HG03175 (cell line): ENCODE results near the gene AHCY.
A peak's percentile ranks its signal among the peaks of the same experiment; 100 is the strongest.

ENCODE experiments used
- ATAC-seq: cut with Tn5 transposase; IDR thresholded peaks from one replicate; pipeline ENCODE4 v1.9.1; 2021; ENCODE audit warnings: mild to moderate bottlenecking, moderate library complexity; ENCODE audit not compliant: unreplicated experiment

The AHCY gene

DNA sequence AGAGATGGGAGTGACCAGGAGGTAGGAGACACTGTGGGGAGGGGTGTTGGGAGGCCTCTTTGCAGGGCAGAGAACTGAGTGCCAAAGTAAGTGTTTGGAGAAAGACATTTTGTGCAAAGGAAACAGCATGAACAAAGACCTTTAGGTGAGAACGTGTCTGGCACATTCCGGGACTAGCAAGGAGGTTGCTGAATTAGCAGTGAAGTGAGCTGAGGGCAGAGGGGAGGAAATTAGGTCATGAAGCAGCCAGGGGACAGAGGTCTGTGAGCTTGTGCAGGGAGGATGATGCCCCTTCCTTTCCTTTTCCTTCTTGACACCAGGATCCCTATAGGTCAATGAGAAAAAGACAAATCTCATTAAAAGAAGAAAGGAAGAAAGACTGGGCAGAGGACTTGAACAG, 21.4 kb upstream of the AHCY start:
- ATAC-seq = no peak

DNA sequence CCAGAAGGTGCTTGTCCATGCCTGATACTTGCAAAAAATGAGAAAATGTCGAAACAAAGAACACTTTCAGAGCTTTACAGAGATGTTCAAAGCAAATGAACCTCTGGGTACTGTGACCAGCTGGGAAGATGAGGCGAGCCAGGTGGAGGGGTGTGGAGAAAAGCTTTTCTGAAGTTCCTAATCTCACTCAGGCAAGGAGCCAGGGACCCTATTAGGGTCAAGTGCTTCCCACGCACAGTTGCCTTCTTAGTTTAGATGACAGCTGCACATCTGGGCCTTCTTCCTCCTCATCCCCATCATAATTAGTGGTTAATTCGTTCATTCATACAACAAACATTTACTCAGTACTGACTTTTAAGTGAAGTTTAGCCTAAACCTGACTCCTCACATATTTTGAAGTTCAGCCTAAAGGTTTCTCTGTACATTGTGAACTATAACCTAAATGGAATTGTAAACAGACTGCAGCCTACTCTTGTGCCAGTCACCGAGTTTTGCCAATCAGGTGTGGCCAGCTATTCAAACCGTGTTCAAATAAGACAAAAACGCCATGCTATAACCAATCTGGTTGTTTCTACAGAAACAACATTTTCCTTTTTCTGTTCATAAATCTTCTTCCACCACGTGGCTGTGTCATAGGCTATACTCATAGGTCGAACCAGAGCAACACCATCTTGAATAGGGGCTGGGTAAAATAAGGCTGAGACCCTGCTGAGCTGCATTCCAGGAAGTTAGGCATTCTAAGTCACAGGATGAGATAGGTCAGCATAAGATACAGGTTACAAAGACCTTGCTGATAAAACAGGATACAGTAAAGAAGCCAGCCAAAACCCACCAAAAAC, 19.3 kb upstream of the AHCY start:
- ATAC-seq = no peak

DNA sequence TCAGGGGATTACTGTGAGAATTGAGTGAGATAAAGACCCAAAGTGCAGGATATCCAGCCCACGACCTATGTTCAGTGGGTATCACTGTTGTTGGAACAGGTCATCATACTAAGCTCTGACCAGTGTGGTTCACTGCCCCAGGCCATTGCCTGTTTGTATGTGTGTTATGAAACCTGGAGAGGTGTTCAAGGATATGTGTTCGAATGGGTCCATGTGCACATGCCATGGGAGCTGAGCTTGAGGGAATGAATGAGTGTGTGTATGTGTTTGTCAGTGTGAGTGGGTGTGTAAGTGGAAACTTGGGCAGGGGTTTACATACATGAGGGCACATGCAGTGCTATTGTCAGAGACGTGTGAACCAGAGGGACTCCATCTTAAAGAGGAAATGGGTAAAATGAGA, 17.7 kb upstream of the AHCY start:
- ATAC-seq = no peak

DNA sequence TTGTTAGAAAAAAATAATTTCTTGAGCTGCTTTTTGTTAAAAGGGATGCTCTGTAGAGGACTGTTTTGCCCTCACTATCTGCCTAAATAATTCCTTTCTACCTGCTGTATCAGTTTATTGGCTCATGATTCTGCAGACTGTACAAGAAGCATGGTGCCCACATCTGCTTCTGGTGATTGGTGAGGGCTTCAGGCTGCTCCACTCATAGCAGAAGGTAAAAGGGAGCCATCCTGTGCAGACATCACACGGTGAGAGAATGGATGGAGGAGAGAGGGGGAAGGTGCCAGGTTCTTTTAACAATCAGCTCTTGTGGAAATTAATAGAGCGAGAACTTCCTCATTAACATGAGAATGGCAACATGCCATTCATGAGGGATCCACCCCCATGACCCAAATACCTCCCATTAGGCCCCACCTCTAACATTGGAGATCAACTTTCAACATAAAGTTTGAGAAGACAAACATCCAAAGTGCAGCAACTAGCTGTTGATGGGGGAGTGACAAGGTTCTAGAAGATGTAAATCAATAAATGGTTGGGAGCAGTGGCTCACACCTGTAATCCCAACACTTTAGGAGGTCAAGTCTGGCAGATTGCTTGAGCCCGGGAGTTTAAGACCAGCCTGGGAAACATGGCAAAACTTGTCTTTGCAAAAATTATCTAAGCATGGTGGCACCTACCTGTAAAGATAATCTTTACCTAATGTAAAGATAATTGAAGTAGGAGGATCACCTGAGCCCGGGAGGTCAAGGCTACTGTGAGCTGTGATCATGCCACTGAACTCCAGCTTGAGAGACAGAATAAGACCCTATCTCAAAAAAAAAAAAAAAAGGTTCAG, 15.7 kb upstream of the AHCY start:
- no peak for ATAC-seq

DNA sequence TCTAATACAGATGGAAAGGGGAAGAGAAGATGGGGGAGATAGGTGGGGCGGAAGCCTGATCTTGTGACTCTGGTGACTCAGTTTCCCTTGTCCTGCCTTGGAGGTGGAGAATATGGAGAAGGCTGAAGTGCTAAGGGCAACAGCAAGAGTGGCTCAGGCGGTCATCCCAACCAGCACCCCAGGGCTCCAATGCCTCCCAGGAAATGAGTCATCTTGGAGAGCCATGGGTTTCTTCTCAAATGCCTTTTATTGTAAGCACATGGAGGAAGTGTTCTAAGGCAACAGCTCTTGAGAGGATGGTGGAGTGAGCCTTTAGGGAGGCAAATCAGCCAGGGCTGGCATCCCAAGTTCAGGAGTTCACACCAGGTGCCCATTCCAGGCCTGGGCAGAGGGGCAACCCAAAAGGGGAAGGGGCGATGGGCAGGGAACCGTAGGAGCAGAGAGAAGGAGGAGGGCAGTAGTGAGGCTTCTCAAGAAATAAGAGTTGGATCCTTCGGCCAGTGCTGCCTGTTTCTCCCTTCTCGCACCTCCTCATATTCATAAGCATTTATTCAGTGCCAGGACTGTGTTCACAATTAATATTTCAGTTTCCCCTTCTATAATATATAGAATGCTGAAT, 13.2 kb upstream of the AHCY start:
- no peak for ATAC-seq

DNA sequence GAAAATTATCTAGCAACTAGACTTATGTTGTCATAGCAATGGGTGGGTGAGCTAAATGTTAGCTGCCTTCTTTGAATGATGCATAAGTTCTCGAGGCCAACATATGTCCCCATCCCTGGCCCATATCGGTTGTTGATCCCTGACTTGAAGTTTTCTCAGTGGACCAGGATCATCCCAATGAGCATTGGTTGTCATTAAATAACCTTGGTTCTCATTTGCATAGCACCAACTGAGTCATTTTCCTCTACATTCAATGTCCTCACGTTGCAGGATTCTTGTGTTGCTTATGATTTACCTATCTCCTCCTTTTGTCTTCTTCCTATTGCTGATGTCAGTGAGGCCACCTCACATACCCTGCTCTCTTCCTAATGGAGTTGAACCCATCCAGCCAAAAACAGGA, 12.1 kb upstream of the AHCY start:
- ATAC-seq = no peak

DNA sequence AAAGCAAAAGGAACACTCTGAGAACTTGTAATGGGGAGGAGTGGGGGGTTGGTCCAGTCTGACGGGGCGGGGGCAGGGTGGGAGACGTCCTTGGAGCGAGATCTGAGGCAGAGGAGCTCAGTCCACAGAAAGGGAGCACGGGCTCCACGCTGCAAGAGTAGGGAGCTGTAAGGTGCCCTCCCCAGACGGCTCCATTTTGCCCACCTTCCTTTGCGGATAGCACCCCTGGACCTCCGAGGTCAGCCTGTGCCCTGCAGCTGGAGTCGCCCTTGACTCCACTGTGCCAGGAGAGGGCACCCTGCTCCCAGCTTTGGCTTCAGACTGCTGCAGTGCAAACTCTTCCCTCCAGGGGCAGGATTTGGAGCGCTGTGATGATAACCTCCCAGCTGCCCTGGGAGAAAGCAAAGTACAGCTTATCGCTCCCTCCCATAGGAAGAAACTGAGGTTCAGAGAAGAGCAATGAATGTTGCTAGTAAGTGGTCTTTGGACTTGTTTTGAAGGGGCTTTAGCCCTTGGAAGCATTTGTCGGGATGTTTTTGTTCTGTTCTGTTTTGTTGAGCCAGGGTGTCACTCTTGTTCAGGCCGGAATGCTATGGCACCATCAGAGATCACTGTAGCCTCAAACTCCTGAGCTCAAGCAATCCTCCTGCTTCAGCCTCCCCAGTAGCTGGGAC, 9.5 kb upstream of the AHCY start:
- ATAC-seq = peak; percentile 89

DNA sequence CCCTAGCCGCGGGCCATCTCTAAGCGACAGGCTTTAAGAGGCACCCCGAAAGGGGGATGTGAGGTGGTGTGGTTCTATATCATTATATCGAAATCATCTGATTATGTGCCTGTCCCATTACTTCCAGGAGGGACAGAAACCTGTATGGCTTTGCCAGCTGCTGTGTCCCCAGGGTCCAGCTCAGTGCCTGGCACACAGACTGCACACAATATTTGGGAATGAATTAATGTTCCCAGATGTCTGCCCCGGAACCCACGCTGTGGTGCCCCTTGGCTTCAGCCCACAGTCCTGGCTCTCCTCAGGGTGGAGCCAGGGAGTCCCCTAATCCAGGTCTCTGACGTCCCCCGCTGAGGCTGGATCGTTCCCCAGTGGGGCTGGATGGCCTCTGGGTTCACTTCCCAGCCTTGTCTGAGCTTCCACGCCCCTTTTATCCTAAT, 8.9 kb upstream of the AHCY start:
- no peak for ATAC-seq

DNA sequence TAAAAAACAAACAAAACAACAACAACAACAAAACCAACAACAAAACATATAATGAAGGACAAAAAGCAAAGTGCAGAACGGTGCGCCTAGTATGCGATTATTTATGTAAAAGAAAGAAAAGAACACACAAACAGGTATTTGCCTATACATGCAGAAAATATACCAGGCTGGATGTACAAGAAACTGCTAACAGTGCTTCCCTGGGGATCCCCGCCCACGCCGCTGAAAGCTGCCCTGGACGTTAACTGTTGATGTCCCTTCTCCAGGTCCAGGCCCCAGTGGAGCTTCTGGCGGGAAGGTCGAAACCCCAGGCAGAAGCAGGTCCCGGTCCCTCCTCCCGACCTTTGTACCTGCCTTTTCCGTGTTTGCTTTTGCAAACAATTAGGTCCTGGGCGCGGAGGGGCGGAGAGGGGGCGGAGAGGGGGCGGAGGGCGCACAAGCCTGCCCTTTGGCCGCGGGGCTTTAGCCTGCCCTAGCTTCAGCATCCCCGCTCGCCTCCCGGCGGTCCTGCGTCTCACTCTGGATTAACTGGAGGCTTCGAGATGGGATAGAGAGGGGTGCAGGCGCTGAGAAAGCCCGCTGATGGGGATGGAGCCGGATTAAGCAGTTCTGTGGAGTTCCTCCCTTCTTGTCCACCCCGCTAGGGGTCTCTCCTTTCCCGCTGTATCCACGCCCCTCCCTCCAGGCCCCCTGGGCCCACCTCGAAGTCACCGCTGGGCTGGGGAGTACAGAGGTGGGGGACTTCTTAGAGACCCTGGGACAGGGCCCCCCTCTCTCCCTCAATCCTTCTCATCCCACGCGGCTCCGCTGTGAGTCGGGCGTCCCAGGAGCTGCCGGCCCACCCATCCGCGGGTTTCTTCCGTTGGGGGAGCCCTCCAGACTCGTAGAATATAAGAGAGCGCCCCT, 8.2 kb upstream of the AHCY start:
- ATAC-seq = no peak

DNA sequence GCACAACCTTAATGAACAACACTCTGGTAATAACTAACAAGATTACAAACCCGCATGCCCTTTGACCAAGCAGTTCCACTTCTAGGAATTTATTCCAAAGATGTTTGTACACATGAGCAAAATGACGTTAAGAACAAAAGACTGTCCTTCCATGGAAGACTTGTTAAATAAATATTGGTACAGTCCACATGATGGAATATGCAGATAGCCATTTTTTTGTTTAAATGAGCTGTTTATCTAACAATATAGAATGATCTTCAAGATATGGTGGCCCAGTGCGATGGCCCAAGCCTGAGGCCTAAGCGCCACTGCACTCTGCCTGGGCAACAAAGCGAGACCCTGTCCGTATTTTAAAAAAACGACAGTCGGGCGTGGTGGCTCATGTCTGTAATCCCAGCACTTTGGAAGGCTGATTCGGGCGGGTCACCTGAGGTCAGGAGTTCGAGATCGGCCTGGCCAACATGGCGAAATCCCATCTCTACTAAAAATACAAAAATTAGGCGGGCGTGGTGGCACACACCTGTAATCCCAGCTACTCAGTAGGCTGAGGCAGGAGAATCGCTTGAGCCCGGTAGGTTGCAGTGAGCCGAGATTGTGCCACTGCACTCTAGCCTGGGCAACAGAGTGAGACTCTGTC, 7.4 kb upstream of the AHCY start:
- no peak for ATAC-seq

DNA sequence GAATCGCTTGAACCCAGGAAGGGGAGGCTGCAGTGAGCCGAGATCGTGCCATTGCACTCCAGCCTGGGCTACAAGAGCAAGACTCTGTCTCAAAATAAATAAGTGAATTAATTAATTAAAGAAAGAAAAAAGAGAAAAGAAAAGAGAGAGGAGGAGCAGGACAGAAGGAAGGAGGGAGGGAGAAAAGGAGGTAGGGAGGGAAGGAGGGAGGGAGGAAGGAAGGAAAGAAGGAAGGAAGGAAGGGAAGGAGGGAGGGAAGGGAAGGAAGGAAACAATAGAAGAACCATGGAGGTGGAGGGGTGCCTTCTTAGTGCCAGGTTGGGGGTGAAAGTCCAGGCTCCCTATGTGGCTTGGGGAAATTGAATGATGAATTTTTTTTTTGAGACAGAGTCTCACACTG, 6.5 kb upstream of the AHCY start:
- ATAC-seq = no peak

DNA sequence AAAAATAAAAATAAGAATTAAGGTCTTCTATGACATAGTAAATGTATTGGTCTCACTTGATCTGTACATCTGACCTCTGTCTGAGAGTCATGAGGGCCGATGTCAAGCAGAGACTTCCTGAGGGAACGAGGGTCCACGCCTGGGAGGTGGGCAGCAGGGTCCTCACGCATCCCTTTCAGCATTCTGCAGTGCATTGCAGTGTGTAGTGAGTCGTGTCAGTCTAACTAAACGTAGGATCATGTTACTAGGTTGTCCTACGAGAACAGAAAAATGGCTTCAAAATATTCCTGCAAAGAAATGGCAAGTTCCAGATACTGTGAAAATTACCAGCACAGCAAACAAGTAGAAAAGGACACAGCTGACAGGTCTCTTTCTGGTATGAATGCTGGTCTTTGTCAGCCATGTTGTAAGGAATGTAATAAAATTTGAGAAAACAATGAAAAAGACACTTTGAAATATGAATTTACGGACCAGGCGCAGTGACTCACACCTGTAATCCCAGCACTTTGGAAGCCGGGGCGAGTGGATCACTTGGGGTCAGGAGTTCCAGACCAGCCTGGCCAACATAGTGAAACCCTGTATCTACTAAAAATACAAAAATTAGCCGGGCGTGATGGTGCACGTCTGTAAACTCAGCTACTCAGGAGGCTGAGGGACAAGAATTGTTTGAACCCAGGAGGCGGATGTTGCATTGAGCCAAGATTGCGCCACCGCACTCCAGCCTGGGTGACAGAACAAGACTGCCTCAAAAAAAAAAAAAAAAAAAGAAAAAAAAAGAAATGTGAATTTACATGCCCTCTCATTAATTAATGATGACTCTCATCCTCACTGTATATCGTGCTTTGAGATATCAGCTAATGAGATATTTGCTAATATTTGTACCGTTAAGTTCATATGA, 2.4 kb upstream of the AHCY start:
- no peak for ATAC-seq

DNA sequence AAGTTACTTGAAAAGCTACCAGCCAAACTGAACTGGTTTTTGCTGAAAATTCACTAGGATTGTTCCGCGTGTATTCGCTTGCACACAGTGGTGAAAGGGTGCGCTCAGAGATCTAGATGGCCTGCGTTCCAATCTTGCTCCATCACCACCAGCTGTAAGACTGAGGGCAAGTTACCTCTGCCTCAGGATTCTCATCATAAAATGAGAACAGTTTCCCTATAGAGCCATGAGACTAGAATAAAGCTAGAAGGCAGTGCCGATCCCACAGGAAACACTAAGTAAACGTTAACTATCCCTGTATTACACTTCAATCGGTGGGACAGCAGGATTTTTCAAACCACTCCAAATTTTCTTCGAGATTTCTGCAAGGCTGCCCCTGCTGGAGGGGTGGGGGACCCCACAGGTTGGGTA, 838 bp downstream of the AHCY start:
- no peak for ATAC-seq

DNA sequence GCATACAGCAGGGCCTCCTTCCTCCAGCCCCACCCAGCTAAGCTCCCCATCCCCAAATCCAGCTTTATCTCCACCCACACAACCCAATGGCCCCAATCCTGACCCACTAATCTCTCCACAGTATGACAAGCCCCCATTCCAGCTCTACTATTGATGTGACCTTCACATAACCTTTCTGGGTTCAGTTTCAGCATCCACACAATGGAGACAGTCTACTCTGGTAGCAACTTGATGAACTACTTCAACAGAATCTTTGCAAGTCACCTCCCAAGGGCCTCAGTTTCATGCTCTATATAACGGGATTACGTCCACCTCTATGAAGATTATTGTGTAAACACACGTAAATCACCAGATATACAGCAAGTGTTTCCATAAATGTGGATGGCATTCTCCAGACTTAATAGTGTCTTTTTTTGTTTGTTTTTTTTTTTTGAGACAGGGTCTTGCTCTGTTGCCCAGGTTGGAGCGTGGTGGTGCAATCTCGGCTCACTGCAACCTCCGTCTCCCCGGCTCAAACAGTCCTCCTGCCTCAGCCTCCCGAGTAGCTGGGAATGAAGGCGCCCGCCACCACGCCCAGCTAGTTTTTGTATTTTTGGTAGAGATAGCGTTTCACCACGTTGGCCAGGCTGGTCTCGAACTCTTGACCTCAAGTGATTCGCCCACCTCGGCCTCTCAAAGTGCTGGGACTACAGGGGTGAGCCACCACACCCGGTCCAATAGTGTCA, 1.4 kb downstream of the AHCY start:
- no peak for ATAC-seq

DNA sequence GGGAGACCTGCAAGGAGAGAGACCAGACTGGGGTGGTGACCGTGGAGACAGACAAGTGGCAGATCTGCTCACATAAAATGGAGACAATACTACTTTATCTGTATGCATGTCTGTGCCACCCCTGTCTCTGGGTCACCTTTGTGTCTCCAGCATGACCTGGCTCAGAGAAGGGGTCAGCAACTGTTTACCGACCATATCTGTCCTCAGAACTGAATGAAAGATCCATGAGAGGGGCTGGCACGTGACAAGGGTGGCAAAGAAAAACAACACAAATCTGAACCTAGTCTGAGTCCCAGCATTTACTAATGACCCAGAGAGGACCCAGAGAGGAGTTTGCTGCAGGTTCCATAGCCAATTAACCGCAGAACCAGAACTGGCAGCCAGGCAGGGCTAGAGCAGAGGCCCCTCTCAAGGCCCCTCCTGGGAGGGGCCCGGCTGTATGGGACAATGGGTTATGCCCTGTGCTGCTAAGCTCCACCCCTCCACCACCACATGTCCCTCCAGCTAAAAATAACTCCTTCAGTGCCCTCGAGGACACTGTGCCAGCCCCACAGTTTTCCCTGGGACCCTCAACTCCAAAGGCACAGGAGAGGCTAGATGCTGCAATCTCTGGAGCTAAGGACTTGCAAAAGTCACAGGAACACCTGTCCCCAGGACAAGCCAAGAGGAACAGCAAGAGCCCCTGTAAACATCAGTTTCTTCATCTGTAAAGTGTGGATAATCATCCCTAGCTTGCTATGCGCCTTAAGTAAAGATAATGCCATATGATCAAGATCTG, 2.2 kb downstream of the AHCY start:
- ATAC-seq = no peak

DNA sequence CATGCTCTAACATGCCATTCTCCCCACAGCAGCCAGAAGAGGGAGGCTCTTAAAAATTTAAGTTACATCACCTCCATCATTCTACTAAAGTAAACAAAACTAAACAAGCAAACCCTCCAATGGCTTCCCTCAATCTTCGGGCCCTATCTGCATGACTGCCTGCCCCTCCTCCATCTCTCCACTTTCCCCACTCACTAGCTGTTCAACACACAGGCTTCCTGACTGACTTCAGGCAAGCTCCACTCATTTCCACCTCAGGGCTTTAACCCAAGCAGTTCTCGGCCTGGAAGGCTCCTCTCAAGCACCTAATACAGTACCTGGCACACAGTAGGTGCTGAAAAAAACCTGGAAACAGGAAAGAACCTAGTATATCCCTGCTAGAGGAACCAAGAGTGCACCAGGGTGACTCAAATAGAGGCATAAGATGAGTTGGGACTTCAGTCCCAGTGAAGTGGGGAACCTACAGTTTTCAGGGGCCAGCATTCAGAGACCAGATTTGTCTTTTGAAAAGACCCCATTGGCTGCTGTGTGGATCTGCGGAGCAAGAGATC, 2.8 kb downstream of the AHCY start:
- no peak for ATAC-seq
